GM23248 (cell line): ENCODE results near the gene GARIN3.

Experiments
- EZH2 ChIP-seq: fragments of 200-600 bp; sonication (generic); IDR thresholded peaks from 2 replicates; pipeline ENCODE4 v1.6.1; 2018; ENCODE audit warnings: antibody characterized with exemption, mild to moderate bottlenecking; ENCODE audit not compliant: insufficient read depth, poor library complexity, severe bottlenecking
- EZH2phosphoT487 ChIP-seq: fragments of 200-600 bp; sonication (generic); IDR thresholded peaks from 2 replicates; pipeline ENCODE4 v1.6.1; 2018; ENCODE audit warnings: antibody characterized with exemption, moderate library complexity, mild to moderate bottlenecking, low read depth; ENCODE audit not compliant: insufficient read depth

DNA sequence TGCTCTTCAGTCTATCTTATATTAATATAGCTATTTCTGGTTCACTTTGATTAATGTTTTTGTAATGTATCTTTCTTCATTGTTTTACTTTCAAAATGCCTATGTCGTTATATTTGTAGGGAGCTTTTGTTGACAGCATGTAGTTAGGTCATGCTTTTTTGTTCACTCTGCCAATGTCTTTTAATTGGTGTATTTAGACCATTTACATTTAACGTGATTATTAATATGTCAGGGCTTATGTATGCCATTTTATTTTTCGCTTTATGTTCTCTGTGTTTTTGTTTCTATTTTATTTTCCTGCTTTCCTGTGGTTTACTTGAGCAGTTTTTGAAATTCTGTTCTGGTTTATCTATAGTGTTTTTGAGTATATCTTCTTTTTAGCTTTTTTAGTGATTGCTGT, 10.8 kb downstream of the GARIN3 start:
- TF ChIP-seq EZH2 = no peak
- no peak for TF ChIP-seq EZH2phosphoT487
